Large intestine (tissue), 3 donors: ENCODE data around the gene LRCH3. TPM values are rescaled to one million over a fixed set of nuclear protein-coding genes. Genes with fewer than 3 reads are reported as not detected.
"Not testable (repeated sequence)": the region's sequence is repeated elsewhere in the genome, so short reads cannot be mapped to it uniquely, and the experiment has no call there.

Experiments used
- DNase-seq, 2 donors: peaks; one replicate each; pipeline versions ENCODE4 v3.0.0 to v3.0.0-alpha.2; 2013
- H3K27ac ChIP-seq: one replicate; pipeline ENCODE4 v1.5.1; 2013; ENCODE audit warnings: low read length
- H3K27me3 ChIP-seq: 2 replicates; pipeline ENCODE4 v1.6.1; 2013; ENCODE audit warnings: low read length; ENCODE audit not compliant: control insufficient read depth, insufficient read depth
- H3K36me3 ChIP-seq: 2 replicates; pipeline ENCODE4 v1.6.1; 2013; ENCODE audit warnings: low read length; ENCODE audit not compliant: control insufficient read depth, insufficient read depth
- H3K4me1 ChIP-seq: one replicate; pipeline ENCODE4 v1.6.1; 2013; ENCODE audit warnings: low read length; ENCODE audit not compliant: control insufficient read depth, insufficient read depth
- H3K4me3 ChIP-seq: one replicate; pipeline ENCODE4 v1.5.1; 2013; ENCODE audit warnings: low read length
- H3K9me3 ChIP-seq: one replicate; pipeline ENCODE4 v1.6.1; 2013; ENCODE audit warnings: mild to moderate bottlenecking, low read depth, low read length, moderate library complexity; ENCODE audit not compliant: control insufficient read depth
- WGBS: methylation state at CpG from one replicate; pipeline ENCODE4 v1.1.5; 2013; ENCODE audit warnings: low lambda C conversion rate; ENCODE audit not compliant: insufficient coverage; 5-methylcytosine and 5-hydroxymethylcytosine counted together
- polyA plus RNA-seq: library from polyadenylated mRNA; unstranded; fragments of 120-200 nt; gene quantifications from one replicate; pipeline ENCODE4 v1.2.1, GENCODE V29; 2013

LRCH3 gene
- polyA plus RNA-seq, 1 donor: 40.6 TPM

DNA sequence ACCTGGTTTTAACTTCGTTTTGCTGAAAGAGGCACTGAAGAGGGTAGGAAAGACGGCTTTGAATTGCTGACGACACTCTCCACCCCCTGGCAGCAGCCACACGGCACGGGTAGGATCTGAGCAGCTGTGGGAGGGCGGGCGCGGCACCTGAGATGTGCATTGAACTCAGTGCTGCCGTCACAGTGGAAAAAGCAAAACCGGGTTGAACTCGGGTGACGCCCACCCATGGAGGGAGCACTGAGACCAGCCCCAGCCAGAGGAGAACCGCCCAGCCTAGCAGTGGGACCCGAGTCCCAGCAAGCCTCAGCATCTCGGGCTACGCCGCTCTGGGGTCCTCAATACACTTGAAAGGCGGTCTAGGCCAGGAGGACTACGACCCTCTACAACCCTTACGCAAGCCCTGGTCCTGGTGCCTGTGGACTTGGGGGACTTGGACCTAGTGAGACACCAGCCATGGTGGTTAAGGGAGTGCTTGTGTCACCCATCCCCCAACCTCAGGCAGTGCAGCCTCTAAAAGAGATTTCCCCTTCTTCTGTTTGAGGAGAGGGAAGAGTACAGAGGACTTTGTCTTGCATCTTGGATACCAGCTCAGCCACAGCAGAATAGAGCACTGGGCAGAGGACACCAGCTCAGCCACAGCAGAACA, 108.9 kb downstream of the LRCH3 start:
- Histone ChIP-seq H3K27ac (no peak overlapping the region), H3K9me3 (no peaks in the 10 kb centered on the region), H3K27me3 (no peaks in the 10 kb centered on the region), H3K36me3 (no peaks in the 10 kb centered on the region), H3K4me3 (no peak overlapping the region), H3K4me1 (no peaks in the 10 kb centered on the region)
- WGBS: no CpG with 5 or more reads among the region's 20 CpGs
- DNase-seq: no peak

DNA sequence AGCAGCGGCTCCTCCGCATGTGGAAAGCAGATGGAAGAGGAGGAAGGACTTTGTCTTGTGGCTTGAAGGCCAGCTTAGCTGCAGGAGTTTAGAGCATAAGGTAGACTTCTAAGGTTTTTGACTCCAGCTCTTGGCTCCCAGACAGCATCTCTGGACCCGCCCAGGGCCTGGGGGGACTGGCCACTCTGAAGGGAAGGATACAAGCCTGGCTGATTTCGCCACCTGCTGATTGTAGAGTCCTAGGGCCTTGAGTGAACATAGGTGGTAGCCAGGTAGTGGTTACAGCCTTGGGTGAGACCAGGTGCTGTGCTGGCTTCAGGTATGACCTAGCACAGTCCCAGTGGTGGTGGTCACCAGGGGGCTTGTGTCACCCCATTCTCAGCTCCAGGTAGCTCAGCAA, 110.6 kb downstream of the LRCH3 start:
- Histone ChIP-seq H3K27ac (no peak overlapping the region), H3K36me3 (no peaks in the 10 kb centered on the region), H3K9me3 (no peaks in the 10 kb centered on the region), H3K4me3 (no peak overlapping the region), H3K4me1 (no peaks in the 10 kb centered on the region), H3K27me3 (no peaks in the 10 kb centered on the region)
- no peak for DNase-seq
- WGBS: no CpG with 5 or more reads among the region's 4 CpGs

- DNase-seq: peak; percentile 70 to 81
- Histone ChIP-seq H3K27ac (no peak overlapping the region), H3K4me1 (no peaks in the 10 kb centered on the region), H3K4me3 (no peak overlapping the region), H3K9me3 (no peaks in the 10 kb centered on the region), H3K36me3 (no peaks in the 10 kb centered on the region), H3K27me3 (no peaks in the 10 kb centered on the region)
- no CpG with 5 or more reads among the region's 17 CpGs for WGBS
Measured at GRCh38 chr3:197906023-197906849, 115.2 kb downstream of the LRCH3 start.

- DNase-seq: no peak
- Histone ChIP-seq H3K4me3 (no peak overlapping the region), H3K4me1 (no peaks in the 10 kb centered on the region), H3K9me3 (no peaks in the 10 kb centered on the region), H3K36me3 (no peaks in the 10 kb centered on the region), H3K27ac (no peak overlapping the region), H3K27me3 (no peaks in the 10 kb centered on the region)
- WGBS: no CpG with 5 or more reads among the region's 3 CpGs
Measured at GRCh38 chr3:197906850-197907187, 115.8 kb downstream of the LRCH3 start.

DNA sequence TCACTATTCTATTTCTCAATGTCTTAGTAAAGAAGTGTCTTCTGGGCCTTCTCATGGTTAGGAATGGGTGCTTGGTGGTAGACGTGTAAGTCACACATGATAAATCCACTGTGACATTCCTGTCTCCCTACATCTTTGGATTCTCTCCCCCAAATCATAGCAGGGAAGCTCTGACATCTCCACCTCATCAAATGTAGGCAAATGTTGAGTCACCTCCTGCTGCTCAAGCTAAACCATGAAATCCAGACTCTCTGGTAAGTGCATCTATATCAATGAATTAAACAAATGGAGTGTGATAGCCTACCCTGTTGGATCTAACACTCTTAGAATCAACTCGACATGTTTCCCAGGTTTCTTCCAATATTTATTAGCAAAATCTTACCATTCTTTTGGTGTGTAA, 116.1 kb downstream of the LRCH3 start:
- H3K27ac ChIP-seq: no peak overlapping the region
- H3K9me3 ChIP-seq: no peaks in the 10 kb centered on the region
- no peaks in the 10 kb centered on the region for H3K4me1 ChIP-seq
- no peak overlapping the region for H3K4me3 ChIP-seq
- no peaks in the 10 kb centered on the region for H3K27me3 ChIP-seq
- no peak for DNase-seq
- no peaks in the 10 kb centered on the region for H3K36me3 ChIP-seq
- no CpG with 5 or more reads among the region's 2 CpGs for WGBS

GRCh38 chr3:197908550-197908949, 117.5 kb downstream of the LRCH3 start:
- not testable (repeated sequence) for H3K4me1 ChIP-seq, H3K36me3 ChIP-seq, H3K27ac ChIP-seq, DNase-seq, H3K27me3 ChIP-seq, H3K4me3 ChIP-seq, H3K9me3 ChIP-seq
- WGBS: no CpG with 5 or more reads among the region's 2 CpGs

DNA sequence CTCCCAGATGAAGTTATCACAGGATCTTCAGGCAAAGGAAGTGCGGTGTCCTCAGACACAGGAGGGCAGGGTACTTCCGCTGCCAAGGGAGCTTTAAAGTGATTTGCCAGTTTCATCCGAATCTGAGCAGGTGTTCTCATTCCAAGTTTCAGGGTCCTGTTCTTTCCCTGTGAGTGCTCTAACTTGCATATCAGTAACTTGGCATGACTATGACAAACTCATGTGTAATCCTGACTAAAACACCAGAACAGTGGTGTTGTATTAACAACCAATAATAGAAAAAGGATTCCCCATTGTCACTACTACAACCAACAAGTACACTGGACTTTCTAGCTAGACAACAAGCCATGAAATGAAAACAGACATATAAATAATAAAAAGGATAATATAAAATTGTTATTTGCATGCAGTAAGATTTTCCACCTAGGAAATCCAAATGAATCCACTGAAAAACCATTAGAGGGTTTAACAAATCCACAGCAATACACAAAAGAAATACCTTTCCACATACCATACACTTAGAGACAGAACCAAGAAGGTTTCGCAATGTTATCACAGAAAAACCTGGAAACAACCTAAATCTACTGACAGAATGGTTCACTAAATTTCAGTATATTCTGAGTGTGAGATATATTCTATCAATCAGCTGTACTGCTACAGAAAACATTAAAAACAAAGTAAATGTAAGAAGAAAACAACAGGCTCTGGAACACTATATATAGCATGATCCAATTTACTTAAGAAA, 118.1 kb downstream of the LRCH3 start:
- H3K36me3 ChIP-seq: no peaks in the 10 kb centered on the region
- H3K4me3 ChIP-seq: no peak overlapping the region
- H3K4me1 ChIP-seq: no peaks in the 10 kb centered on the region
- no peak overlapping the region for H3K27ac ChIP-seq
- no peaks in the 10 kb centered on the region for H3K9me3 ChIP-seq
- no peaks in the 10 kb centered on the region for H3K27me3 ChIP-seq
- no peak for DNase-seq
- WGBS: 83% methylated on average over 1 of the region's 4 CpGs

- WGBS: 91% methylated on average over 6 of the region's 33 CpGs
- Histone ChIP-seq H3K36me3 (no peaks in the 10 kb centered on the region), H3K27ac (no peak overlapping the region), H3K9me3 (no peaks in the 10 kb centered on the region), H3K27me3 (no peaks in the 10 kb centered on the region), H3K4me1 (no peaks in the 10 kb centered on the region), H3K4me3 (no peak overlapping the region)
- DNase-seq: no peak
Measured at GRCh38 chr3:197912741-197913476, 121.9 kb downstream of the LRCH3 start.

DNA sequence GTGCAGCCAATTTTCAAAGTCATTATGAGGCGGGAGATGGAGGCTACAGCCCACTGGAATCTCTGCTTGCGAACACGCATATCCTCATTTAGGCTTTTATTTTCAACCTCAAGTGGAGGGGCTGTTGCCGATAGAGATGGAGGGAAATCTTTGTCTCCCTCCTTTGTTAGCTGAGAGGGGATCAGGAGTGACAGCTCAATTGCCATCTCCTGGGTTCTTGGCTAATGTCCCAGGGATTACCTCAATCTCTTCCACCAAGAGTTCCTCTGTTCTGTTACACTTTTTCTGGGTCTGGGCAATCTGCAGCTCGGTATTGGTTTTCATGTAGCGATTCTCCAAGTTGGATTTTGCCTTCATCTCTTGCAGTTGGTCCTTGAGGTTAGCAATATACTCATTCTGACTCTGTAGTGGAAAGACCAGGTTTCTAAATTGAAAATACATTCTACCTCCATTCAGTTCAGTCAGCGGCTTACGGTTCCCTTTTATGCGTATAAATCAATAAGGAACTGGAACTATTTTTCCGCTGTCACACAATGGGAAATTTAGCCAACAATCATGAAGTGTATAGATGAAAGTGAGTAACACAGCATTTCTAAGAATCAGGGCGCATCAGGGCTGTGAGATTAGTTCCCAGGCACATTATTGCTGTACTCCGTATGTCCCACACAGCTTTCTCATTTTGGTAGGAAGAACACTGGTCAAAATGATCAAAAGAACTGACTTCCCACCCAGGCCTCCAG, 122.8 kb downstream of the LRCH3 start:
- no CpG with 5 or more reads among the region's 12 CpGs for WGBS
- H3K36me3 ChIP-seq: no peaks in the 10 kb centered on the region
- H3K9me3 ChIP-seq: no peaks in the 10 kb centered on the region
- H3K27ac ChIP-seq: no peak overlapping the region
- H3K4me1 ChIP-seq: no peaks in the 10 kb centered on the region
- DNase-seq: no peak
- no peaks in the 10 kb centered on the region for H3K27me3 ChIP-seq
- H3K4me3 ChIP-seq: no peak overlapping the region
